ENCODE measurements around the gene PLPPR3.
"Not testable (repeated sequence)": the region's sequence is repeated elsewhere in the genome, so short reads cannot be mapped to it uniquely, and the experiment has no call there.

The PLPPR3 gene

DNA sequence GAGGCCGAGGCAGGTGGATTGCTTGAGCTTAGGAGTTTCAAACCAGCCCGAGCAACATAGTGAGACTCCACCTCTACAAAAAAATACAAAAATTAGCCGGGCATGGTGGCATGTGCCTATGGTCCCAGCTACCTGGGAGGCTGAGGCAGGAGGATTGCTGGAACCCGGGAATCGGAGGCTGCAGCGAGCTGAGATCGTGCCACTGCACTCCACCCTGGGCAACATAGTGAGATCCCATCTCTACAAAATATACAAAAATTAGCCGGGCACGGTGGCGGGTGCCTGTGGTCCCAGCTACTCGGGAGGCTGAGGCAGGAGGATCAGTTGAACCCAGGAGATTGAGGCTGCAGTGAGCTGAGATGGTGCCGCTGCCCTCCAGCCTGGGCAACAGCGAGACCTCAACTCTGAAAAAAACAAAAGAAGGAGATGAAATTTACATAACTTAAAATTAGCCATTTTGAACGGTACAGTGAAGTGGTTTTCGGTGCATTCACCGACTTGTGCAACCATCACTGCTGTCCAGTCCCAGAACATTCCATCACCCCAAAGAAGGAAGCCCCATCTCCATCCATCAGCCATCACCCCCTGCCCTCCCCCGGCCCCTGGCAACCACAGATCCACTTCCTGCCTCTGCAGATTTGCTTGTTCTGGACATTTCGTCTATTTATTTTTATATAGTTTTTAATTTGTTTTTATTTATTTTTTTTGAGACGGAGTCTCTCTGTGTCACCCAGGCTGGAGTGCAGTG is 4.3 kb upstream of the PLPPR3 start:
- no peak for DNase-seq

- no peak for DNase-seq
Observed at GRCh38 chr19:824885-825284, 3.1 kb upstream of the PLPPR3 start.

- no peak for DNase-seq
Observed at GRCh38 chr19:823565-824121, 1.9 kb upstream of the PLPPR3 start.

DNA sequence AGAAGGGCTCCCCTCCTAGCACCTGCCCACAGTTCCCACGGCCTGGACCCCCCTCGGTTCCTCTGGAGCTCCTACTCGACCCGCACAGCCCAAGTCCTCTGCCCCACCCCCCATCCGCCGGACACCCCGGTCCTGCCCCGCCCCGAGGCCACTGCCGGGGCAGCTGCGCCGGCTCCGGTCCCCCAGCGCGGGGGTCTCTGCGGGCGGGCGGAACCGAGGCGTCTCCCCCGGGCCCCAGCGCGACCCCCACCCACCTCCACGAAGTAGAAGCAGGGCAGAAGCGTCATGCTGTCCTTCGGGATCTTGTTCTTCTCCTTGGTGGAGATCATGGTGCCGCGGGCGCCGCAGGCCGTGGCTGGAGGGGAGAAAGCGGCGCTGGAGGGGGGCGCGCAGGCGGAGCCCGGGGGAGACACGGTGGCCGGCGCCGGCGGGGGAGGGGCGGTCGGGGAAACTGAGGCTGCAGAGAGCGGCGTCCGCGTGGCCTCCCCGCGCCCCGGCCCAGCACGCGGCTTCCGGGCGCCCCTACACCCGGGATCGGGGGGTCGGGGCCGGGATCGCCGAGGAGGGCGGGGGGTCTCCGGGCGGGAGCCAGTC is 427 bp downstream of the PLPPR3 start:
- no peak for DNase-seq

DNA sequence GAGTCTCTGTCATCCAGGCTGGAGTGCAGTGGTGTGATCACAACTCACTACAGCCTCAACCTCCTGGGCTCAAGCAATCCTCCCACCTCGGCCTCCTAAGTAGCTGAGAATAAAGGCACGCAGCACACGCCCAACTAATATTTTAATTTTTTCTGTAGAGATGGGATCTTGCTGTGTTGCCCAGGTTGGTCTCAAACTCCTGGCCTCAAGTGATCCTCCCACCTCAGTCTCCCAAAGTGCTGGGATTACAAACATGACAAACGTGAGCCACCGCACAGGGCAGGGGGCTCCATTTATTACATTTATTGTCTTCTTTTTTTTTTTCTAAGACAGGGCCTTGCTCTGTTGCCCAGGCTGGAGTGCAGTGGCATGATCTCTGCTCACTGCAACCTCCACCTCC is 1.5 kb downstream of the PLPPR3 start:
- DNase-seq: not testable (repeated sequence)

DNA sequence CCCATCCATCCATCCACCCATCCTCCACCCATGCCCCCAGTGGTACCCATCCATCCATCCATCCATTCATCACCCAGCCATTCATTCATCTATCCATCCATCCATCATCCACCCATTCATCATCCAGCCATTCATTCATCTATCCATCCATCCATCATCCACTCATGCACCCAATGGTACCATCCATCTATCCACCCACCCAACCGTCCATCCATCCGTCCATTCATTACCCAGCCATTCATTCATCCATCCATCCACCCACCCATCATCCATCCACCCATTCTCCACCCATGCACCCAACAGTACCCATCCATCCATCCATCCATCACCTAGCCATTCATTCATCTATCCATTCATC is 5.3 kb downstream of the PLPPR3 start:
- no peak for DNase-seq

- no peak for DNase-seq
Observed at GRCh38 chr19:815775-816499, 5.8 kb downstream of the PLPPR3 start.

DNA sequence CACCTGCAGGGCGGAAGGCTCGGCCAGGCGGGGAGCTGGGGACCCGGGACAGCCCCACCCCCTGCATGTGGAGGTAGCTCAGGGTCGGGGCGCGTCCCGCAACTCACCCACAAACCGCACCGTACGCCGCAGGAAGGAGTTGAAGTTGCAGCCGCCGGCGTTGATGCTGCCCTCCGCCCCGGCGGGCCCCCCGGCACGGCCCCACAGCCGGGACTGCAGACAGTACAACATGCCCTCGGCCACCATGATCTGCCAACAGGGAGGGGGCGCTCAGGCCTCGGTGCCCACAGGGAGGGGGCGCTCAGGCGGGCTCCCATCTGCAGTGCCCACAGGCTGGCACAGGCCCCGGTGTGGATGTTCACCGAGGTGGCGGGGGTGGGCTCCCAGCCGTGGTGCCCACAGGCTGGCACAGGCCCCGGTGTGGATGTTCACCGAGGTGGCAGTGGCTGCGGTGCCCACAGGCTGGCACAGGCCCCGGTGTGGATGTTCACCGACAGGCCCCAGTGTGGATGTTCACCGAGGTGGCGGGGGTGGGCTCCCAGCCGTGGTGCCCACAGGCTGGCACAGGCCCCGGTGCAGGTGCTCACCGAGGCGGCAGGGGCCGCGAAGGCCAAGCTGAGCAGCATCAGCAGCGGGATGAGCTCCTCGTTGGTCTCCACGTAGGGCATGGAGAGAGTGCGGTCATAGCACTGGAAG is 6.5 kb downstream of the PLPPR3 start:
- no peak for DNase-seq

GRCh38 chr19:814152-815078 is 7.3 kb downstream of the PLPPR3 start:
- DNase-seq: no peak

- DNase-seq: no peak
Observed at GRCh38 chr19:813219-814151, 8.3 kb downstream of the PLPPR3 start.

DNA sequence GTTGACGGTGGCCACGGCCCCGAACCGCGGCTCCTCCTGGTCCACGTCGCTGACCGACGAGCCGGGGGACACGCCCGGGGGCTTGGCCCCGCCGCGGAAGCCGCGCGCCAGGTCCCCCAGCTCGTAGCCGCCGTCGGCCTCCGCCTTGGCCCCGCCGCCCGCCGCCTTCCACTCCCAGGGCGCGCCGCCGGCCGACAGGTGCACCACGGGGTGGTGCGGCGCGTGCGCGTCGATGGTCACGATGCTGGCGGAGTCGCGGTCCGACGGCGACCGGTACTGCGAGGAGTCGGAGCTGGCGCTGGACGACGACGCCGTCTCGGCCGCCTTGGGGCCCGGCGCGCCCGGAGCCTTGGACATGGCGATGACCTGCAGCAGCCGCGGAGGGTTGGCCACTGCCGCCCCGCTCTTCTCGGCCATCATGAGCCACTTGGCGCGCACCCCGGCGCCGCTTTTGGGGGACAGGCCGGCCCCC is 9.0 kb downstream of the PLPPR3 start:
- DNase-seq: no peak

DNA sequence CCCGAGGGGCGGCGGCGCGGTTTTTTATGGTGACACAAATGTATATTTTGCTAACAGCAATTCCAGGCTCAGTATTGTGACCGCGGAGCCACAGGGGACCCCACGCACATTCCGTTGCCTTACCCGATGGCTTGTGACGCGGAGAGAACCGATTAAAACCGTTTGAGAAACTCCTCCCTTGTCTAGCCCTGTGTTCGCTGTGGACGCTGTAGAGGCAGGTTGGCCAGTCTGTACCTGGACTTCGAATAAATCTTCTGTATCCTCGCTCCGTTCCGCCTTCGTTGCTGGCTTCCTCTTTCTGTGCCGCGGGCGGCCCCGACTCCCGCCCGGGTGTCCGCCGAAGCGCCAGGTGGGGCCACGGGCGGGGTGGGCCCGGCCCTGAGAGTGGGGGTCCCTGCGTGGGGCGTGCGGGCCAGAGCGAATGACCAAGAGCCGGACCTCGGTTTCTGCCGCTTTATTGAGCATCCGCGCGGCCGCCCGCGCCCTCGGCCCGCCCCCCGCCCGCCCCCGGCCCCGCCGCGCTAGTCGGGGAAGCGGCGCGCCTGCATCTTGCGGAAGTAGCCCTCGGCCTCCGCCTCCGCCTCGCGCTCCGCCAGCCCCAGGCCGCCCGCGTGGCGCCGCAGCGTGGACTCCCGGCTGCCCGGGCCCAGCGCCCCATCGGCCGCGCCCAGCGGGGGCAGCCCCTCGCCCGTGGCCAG is 9.6 kb downstream of the PLPPR3 start:
- DNase-seq: no peak

DNA sequence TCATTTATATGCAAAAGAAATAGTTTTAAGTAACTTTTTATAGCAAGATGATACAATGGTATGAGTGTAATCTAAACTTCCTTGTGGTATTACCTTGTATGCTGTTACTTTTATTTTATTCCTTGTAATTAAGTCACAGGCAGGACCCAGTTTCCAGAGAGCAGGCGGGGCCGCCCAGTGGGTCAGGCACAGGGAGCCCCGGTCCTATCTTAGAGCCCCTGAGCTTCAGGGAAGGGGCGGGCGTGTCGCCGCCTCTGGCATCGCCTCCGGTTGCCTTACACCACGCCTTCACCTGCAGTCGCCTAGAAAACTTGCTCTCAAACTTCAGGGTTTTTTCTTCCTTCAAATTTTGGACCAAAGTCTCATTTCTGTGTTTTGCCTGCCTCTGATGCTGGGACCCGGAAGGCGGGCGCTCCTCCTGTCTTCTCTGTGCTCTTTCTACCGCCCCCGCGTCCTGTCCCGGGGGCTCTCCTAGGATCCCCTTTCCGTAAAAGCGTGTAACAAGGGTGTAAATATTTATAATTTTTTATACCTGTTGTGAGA is 10.2 kb downstream of the PLPPR3 start:
- DNase-seq: no peak

DNA sequence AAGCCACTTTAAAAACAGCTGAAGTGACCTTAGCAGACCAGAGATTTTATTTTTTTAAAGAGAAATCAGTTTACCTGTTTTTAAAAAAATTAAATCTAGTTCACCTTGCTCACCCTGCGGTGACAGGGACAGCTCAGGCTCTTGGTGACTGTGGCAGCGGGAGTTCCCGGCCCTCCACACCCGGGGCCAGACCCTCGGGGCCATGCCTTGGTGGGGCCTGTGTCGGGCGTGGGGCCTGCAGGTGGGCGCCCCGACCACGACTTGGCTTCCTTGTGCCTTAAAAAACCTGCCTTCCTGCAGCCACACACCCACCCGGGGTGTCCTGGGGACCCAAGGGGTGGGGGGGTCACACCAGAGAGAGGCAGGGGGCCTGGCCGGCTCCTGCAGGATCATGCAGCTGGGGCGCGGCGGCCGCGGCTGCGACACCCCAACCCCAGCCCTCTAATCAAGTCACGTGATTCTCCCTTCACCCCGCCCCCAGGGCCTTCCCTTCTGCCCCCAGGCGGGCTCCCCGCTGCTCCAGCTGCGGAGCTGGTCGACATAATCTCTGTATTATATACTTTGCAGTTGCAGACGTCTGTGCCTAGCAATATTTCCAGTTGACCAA is 10.8 kb downstream of the PLPPR3 start:
- DNase-seq: no peak

DNA sequence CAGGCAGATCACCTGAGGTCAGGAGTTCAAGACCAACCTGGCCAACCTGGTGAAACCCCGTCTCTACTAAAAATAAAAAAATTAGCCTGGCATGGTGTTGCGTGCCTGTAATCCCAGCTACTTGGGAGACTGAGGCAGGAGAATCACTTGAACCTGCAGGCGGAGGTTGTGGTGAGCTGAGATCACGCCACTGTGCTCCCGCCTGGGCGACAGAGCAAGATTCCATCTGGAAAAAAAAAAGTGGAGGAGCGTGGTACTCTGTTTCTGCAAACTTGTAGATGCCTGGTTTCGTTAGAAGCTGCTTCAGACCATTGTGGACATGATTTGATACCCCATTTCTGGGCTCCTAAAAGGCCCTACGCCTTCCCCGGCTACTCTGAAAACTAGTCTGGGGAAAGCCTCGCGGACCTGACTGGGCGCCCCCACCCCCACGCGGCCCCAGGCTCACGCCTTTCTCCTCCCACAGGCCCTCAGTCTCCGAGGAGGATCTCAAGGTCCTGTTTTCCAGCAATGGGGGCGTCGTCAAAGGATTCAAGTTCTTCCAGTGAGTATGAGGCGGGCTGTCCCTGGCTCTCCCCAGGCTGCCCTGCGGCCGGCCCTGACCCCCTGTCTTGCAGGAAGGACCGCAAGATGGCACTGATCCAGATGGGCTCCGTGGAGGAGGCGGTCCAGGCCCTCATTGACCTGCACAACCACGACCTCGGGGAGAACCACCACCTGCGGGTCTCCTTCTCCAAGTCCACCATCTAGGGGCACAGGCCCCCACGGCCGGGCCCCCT is 11.5 kb downstream of the PLPPR3 start:
- no peak for DNase-seq

DNA sequence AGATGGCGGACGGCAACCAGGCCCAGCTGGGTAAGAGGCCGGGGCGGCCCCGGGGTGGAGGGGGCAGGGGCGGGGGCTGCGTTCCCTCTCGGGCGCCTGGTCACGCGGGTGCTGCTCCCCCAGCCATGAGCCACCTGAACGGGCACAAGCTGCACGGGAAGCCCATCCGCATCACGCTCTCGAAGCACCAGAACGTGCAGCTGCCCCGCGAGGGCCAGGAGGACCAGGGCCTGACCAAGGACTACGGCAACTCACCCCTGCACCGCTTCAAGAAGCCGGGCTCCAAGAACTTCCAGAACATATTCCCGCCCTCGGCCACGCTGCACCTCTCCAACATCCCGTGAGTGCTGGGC is 13.4 kb downstream of the PLPPR3 start:
- DNase-seq: no peak

- no peak for DNase-seq
Observed at GRCh38 chr19:807627-808422, 13.9 kb downstream of the PLPPR3 start.

Data from SHP77 treated with DMSO at 0.1 percent for 48 hours (cell line).